Midbrain (tissue), 1 donor: Measurements from ENCODE around the gene CYSLTR2.
A peak's percentile ranks its signal among the peaks of the same experiment; 100 is the strongest.

Experiments used
- DNase-seq: peaks from one replicate; lab custom pipeline; 2025; lab: John Stamatoyannopoulos, UW

Gene CYSLTR2, protein sequence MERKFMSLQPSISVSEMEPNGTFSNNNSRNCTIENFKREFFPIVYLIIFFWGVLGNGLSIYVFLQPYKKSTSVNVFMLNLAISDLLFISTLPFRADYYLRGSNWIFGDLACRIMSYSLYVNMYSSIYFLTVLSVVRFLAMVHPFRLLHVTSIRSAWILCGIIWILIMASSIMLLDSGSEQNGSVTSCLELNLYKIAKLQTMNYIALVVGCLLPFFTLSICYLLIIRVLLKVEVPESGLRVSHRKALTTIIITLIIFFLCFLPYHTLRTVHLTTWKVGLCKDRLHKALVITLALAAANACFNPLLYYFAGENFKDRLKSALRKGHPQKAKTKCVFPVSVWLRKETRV

DNA sequence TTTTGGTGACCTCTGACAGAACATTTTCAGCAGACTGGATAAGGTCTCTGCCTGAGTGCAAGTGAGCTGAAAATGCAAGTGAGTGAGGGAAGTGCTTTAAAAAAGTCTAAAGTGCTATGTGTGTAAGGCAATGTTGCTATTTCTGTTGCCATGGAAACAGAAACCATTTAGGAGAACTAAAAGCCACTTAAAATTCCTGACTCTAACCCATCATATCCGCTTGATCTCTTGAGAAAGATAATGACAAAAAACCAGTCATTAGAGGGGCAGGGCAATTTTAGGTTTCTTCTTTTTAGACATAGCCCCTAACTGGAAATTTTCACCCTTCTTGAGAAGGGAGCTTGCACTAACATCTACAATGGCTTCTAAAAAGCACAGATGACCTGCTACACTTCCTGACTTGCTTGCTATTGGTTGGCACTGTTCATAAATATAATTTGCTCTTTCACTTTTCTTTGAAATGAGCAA, at the start of gene CYSLTR2:
Gene CYSLTR2, plus strand, starts transcription at position 458 of the 468 bp plus-strand sequence. CDS start 52,889 bp downstream, outside the sequence.
- peak; percentile 30 for DNase-seq

DNA sequence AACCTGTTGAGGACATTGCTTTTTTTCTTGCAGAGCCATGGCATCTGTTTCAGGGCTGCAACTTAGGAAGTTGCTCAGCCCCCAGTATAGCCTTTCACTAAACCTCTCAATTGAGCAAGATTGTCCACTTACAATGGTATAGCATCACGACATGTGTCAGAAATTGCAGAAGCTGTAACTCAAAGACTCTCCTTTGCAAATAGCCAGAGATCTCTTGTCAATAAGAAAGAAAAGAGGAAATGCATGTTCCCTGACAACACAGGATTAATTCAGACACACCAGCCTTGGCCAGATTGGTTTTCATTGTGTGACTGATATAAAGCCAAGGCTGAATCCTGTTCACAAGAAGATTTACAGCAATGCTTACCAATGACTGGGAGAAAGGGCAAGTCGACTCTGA, 38.7 kb upstream of the CYSLTR2 start:
- no peak for DNase-seq

DNA sequence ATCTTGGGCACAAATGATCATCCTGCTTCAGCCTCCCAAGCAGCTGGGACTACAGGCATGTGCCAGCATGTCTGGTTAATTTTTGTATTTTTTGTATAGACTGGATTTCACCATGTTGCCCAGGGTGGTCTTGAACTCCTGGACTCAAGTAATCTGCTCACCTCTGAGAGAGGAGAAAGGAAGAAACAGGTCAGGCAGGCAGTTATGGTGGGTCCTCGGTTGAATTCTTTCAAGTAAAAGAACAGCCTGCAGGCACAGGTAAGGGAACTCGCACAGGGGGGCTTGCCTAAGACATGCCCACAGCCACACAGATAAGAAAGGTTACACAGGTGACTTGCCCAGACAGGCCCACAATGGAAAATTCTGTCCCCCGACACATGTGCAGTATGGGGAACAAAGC, 34.8 kb upstream of the CYSLTR2 start:
- DNase-seq: no peak

DNA sequence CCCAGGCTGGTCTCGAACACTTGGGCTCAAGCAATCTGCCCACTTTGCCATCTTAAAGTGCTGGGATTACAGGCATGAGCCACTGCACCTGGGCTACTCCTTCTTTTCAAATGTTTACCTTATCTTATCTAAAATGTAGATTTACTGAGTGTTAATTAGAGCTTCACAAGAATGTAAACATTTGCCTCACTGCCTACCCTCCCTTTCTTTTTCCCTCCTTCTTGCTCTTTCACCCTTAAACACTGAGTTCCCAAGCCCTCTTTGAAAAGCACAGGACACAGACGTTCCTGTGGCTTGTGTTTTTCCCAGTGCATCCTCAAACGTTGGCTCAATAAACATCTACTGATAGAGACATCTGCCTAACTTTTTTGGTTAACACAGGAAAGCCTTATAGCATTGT, 32.7 kb upstream of the CYSLTR2 start:
- no peak for DNase-seq

DNA sequence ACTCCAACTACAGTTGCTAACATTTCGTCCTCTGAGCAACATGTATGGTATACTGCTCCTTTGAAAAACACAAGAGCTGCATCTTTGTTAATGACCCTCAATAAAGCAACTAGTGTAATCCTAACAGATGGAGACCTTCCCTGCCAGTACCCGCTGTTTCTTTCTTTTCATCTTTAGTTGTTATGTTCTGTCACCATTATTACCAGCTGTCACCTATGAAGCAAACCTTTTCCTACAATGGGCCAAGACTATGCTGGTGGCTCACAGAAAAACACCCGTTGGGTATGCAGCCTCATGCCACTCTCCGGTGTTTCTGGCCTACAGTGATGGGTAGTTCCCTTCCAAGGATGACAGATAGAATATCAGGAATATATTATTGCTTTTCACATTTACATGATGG, 29.7 kb upstream of the CYSLTR2 start:
- DNase-seq: no peak

DNA sequence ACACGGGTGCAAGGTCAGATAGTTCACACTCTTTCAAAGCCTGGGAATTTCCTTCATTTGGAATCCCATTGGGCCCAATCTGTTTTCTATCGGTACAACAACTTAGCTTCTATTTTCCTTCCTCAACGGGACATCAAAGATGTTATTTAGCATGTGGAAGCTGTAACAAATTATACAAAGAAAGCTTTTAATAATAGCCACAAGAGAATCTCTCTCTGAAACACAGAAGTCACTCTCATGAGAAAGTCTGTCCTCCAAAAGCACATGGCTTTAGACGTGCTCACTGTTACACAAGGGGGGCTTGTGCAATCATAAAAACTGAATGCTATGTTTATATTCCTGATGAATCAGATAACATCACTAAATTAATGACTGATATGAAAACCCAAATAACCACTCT, 28.9 kb upstream of the CYSLTR2 start:
- no peak for DNase-seq

DNA sequence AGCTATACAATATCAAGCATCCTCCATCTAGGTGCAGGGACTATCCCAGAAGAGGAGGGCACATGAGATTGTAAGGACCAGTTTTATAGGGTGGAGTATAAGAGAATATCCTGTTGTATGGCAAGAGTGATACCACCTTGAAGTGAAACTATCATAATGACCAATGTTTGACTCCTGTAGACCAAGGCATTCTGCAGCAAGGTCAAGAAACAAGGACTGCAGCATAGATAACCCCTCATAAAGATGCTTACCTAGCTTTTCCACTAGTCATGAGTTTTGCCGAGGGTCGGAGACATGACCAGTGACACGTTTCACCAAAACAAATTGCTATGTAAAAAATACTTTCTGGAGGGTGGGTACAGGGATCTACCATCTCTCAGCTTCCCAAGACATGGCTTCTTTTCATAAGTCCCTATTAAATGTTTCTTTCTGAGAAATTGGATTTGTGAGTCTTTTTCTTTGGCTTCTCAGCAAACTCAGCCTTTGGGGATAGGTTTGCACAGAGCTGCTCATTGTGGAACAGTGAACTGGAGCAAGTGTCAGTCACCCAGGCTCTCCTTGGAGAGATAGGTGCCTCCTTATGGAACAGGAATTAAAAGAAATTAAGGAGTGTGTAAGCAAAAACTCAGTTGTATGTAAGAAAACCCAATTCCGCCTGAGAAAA, 28.2 kb upstream of the CYSLTR2 start:
- no peak for DNase-seq

DNA sequence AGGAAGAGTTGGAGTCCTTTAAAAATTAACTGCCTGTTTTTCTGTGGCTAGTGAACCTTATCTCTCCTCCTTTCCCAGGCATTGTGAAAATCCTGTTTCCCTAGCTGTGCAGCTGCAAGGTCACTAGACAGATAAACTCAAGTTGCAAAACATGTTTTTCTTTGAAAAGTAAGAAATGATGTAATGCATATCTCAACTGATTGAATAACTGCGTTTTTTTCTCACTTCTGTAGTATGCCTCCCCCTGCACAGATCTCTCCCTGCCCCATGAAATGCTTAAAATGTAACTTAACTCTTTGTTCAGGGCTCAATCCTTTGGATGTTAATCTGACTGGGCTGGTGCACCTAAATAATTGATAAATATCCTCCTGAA, 27.7 kb upstream of the CYSLTR2 start:
- no peak for DNase-seq

DNA sequence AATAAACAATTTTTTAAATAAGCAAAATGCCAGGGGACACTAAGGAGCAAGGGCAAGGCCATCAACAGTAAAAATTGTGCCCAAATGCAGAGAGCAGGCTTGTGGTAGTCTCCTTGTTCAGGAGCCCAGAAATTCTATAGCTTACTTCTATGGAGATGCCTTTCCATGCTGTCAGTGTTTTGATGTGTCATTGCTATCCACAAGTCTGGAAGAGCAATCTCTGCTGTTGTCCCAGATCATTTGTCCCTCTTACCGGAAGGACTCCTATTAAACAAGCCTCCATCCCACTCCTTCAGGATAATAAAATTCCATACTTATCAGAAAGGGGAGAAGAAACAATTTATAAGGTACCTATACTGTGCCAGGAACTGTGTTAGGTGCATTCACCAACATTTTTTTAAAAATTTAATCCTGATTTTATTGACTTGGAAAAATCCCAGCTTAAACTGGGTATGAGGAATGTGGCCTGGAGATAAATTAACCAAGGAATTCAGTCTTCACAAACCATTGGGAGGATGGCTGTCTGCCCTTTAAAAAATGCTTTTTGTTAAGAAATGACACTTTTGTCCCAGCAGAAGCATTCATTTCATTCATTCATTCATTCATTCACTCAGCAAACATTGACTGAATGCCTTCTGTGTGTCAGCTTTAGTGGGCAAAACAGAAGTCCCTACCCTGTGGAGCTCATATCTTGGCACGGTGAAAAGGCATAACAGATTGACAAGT, 26.8 kb upstream of the CYSLTR2 start:
- no peak for DNase-seq

DNA sequence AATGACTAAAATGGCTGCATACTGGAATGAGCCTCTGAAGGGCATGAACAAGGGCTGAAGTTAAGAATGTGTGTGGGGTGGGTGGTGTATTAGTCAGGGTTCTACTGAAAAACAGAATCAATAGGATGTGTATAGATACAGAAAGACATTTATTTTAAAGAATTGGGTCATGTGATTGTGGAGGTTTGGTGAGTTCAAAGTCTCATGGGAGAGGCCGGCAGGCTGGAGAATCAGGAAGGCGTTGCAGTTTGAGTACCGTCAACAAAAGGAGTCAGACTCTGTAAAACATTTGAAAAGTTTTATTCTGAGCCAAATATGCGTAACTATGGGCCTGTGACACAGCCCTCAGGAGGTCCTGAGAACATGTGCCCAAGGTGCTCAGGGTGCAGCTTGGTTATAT, 24.5 kb upstream of the CYSLTR2 start:
- DNase-seq: no peak

DNA sequence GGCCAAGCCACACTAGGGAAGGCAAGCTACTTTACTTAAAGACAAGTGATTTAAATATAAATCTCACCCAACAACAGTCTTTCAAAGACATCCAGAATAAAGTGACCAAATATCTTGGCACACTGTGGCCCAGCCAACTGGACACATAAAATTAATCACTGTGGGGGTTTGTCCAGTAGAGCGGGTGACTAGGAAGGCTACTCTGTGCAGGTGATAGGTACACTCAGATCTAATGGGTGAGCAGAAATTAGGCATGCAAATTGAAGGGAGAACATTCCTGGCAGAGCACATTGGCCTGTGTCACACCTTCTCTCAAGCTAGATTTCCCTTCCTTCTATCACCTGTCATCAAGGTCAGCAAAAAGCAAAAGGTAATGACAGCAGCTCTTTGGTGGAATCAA, 23.4 kb upstream of the CYSLTR2 start:
- DNase-seq: no peak

DNA sequence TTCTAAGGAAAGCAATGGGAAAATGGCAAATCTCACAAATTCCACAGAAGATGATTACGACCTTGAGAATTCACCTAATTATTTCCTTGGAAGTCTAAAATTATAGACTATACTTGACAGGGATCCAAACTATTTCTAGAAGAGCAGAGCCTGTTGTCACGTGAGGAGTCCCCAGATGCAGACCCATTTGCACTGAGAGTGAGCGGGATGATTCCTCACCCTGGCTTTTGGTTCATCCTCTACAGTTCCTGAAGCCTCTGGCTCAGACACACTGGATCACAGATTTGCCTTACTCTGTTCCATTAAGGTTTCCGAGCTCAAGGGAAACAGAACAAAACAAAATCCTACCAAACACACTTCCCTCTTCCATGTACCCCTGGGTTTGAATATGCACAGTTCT, 23.0 kb upstream of the CYSLTR2 start:
- DNase-seq: no peak

DNA sequence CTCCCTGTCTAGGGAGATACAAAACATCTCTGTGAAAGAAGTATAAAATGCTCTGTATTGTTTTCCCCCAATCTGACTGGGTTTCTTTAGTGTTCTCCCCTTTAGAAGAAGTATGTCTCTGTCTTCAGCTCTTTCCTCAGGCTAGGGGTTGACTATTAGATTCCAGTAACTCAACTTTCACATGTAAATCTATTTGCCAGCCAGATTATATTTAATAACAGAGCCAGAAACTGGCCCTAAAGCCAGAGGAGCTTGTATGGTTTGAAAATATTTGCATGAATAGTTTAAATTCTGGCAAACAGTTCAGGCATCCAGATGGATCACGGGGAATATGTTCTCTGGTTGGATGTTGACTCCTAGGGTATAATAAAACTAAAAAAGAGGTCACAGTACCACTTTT, 22.3 kb upstream of the CYSLTR2 start:
- DNase-seq: no peak

DNA sequence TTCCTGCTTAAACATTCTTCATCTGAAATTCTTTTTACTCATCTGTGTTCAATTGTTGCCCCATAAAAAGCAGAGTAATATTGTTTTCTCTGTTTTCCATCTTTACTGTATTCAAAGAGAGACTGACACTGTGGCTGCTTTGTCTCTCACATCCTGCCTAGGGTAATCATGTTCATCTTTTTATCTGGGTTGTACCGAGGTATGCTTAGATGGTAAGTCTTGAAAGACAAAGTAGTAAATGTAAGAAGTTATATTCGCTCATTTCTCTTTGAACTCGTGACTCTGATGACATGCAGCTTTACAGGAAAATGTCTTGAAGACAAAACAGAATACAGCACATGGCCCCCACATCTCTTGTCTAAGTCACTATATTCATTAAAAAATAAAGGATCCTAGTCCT, 20.0 kb upstream of the CYSLTR2 start:
- DNase-seq: no peak

DNA sequence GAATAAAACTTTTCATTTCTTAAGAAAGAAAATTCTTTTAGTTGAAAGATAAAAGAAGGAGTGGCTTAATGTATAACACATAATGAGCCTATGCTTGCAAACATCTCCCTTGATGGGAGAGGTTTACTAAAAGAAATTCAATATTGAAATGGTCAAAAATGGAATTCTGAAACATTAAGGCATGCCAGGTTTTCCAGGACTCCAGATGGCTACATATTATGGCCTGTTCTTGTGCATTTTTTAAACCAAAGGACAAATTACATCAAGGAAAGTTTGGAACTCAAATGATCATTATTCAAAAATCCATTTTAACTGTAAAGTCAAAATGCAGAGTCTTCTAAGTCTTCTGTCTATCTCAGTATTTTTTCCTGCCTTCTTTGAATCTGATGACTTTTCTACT, 19.1 kb upstream of the CYSLTR2 start:
- DNase-seq: no peak

DNA sequence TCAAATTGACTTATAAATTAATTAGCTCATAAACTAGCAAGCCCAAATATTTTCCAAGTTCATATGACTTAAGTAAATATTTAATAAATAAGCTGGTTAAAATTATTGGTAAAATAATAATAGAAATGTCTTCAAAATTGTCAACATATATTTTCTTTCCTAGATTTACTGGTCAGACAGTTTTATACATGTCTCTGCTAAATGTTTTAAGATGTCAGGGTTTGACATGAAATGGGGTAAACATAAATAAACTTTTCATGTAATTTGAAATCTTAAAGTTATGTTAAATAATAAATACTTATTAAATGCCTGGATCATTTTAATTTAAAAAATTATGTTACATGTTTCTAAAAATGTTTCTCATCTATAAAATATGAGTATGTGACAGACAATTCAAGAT, 18.3 kb upstream of the CYSLTR2 start:
- DNase-seq: no peak

DNA sequence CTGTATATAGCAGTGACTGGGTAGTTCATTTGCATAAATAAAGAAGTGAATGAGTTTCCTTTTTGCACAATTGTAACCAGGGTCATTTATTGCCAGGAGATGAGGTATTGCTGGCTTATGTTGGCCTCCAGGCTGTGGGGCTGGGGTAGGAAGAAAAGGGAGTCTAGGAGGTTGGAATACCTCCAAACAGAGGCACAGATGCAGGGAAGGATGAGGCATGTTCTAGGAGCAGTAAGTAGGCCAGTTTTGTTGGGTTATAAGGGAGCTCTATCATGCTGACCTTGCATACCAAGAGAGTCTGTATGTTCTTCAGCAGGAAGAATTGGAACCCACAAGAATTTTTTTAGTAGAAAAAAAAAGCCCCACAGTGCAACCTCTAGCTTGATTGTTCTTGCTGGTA, 17.2 kb upstream of the CYSLTR2 start:
- no peak for DNase-seq

DNA sequence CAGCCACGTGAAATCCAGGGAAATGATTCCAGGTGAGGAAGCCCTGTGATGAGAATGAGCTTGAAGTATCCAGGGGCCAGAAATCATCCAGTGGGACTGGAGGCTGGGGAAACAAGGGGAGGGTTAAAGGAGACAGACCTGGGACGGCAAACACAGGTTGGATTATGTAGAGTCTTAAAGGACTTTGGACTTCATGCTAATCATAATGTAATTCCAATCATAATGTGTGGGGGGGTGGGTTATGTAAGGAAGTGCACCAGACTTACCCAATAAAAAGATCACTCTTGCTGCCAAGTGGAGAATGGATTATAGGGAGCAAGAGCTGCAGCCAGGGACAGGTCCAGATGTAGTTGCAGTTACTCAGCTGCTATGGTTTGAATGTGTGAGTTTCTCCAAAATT, 16.1 kb upstream of the CYSLTR2 start:
- DNase-seq: no peak

DNA sequence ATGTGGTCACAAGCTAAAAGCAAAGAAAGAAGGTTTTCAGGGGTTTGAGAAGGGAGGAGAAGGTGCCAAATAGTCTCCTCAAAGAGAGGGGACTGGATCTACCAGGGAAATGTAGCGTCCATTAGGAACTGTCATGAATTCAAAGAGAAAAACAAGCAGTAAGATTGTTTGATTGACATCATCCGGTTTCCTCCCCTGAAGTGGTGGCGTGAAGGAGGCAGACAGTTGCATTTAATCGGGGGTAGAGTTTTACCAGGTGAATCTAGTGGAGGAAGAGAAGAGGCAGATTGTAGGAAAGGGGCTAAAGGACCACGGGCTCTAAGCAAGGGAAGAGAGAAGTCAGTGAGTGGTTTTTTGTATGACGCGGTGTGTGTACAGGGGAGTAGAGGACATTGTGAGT, 13.0 kb upstream of the CYSLTR2 start:
- DNase-seq: no peak

DNA sequence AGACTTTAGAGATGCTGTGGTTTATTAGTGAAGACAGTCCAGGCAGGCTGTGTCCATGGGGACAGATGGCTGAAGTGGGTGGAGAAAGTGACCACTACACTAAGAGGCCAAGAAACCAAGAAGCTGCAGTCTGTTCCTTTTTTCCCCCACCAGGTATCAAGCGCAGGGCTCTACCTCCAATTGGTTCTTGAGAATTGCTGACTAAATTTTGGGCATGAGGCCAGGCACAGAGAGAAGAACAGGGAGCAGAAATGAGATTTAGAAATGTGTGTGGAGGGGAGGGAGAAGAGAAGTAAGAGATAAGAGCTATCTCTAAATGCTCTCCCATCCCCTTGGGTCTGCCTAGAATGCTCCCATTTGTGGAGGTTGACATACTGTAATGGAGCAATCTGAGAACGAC, 12.3 kb upstream of the CYSLTR2 start:
- DNase-seq: no peak

DNA sequence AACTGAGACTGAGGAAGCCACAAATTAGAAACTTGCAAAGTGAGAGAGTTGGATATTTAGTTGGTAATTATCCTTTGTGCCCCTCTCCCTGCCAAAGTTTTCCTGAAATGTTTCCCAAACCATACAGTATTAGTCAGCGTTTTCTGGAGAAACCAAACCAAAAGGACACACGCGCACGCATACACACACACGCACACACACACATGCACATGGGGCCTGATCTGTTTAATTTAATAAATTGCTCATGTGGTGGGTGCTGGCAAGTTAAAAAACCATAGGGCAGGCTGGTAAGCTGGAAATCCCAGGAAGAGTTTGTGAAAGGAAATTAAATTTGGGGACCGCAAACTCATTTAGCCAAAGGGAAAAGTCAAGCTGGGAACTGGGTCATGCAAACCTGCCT, 11.7 kb upstream of the CYSLTR2 start:
- no peak for DNase-seq

DNA sequence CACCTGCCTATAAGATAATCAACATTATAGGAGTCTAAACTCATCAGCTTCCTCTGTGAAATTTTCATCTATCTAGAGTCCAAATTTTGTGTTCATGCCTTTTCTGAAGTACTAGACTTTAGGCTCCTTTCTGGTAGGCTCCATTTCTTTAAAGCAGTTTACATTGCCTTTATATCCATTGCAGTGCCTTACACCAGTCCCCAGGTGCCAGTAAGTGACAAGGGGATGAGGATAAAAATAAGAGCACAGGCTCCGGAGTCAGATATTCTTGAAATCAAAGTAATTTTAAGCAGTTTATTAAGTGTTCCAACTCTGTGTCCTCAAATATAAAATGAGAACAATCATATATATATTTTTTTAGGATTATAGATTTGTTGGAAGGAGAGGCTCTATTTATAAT, 10.6 kb upstream of the CYSLTR2 start:
- no peak for DNase-seq

DNA sequence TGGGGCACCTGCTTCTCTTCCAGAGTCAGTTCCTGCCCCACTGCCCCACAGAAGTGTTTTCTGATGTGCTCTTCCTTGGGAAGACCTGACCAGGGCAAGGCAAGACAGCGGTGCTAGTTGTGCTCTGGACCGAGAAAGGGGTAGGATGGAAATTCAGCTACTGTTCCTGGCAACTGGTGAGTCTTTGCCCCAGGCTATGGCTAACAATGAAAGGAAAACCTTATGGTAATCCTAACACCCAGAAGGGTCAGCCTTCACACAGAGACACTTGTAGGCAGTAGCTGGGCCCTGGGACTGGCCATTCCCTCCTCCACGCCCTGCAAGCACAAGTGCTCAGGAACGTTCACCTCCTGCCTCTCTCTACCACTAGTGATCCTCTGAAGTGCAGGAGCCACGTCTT, 9.6 kb upstream of the CYSLTR2 start:
- no peak for DNase-seq
